Activated CD4-positive, CD25-positive, alpha-beta regulatory T cell treated with anti-CD3 and anti-CD28 coated beads, Interleukin-2, amount 50 U/mL, for 24 hours (primary cell): ENCODE measurements around the gene DDA1.
"Not testable (repeated sequence)": the region's sequence is repeated elsewhere in the genome, so short reads cannot be mapped to it uniquely, and the experiment has no call there.

Source experiments
- ATAC-seq, 2 donors: fragments of 150-1000 bp; cut with Tn5 transposase; one replicate each; pipeline ENCODE4 v1.10.0; 2021; ENCODE audit warnings: mild to moderate bottlenecking in 1 of 2, moderate library complexity in 1 of 2

The DDA1 gene

DNA sequence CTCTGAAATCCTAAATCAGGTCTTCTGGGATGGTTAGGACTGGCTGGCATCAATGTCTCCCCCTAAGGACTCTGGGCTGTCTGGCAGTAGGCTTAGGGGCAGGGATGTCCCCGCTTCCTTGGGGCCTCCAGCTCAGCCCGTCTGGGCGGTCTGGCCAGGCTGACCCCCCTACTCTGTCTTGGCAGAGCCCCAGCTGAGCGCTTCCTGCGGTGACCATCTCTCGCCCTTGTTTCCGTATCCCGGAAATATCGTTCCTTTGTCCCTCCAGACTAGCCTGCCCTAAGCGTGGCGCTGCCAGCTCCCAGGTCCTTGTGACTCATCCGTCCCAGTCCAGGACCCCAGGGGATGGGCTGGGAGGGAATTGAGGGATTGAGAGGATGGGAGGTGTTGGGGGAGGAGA is 39.3 kb downstream of the DDA1 start:
- ATAC-seq, result no peak

DNA sequence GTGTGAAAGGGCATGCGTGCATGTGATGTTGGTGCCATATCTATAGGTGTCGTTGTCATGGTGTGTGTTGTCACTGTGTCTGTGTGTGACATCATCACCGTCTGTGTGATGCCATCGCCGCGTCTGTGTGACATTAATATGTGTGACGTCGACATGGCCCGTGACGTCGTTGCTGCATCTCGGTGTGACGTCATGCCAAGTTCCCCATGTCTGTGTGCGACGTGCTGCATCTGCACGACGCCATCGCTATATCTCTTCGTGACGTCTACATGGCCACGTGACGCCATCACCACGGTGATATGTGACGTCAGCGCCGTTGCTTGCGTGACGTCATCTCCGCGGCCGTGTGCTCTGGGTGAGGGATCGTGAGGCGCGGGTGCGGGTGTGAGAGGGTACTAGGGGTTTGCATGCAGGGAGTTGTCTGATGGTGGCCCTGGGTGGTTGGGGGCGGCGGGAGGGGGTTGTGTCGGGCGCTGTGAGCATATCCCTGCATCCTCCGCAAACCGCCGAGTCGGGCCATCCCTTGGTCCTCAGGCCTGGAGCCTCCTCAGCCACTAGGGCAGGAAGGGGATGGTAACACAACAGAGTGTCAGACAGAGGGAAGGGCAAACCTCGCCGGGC is 42.6 kb downstream of the DDA1 start:
- ATAC-seq, result no peak

DNA sequence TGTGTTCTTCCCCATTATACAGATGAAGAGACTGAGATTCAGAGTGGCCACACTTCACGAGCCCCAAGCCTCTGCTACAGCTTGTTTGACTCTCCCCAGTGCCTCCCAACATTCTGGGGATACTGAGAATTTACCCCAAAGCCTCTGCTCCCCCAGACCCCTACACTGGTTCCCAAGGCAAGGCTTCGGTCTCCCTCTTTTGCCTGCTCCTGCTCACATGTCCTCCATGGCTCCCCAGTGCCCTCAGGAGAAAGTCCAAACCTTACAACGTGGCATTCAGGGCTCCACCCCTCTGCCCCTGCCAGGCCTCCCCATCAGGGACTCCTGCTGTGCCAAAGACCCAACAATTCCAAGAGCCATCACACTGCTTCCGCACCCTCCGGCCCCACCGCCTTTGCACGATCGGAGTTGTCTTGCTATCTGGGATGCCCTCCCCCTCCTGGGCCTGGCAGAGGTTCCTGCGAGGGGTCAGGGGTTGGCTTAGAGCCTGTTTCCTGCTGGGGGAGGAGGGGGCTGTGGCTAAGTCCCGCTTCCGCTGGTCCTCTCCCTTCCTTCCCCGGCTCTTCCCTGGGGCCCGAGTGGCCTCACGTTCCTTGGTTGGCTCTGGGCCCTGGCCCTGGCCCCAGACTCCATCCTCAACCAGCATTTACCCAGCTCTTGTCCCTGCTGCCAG is 43.4 kb downstream of the DDA1 start:
- no peak for ATAC-seq

- ATAC-seq, result no peak
Measured at GRCh38 chr19:17353386-17353785, 44.0 kb downstream of the DDA1 start.

GRCh38 chr19:17357078-17357666 is 47.8 kb downstream of the DDA1 start:
- ATAC-seq, result no peak

DNA sequence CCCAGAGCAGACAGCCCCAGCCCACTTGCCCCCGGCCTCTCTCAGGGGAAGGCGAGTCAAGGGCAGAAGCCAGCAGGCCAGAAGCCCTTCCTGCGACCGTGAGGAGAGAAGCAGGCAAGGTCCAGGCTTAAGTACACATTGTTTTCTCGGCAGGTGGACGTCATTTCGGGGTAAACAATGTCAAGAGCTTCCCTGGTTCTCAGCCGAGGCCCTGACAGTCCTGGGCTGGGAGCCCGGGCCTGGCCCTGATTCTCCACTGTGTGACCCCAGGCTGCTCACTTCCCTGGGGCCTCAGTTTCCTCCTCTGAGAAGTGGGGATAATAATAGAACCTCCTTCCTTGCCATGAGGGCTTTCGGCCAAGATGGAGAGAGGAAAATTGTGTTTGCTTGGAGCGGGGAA is 48.4 kb downstream of the DDA1 start:
- ATAC-seq, result no peak

DNA sequence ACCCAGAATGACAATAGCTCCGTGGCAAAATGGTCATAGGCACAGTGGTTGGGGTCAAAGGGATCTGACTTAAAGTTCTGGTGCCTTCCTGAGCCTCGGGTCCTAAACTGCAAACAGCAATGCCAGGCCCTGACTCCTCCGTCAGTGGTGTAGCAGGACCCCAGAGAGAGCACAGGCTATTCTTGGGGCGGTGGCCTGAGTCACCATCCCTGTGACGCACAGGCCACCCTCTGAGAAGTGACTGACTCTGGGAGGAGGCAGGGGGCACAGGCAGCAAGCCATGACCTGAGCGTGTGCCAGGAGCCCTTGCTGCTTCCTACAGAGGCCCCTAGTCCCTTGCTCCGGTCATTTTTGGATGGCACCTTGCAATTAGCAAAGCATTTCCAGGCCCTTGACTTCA is 49.0 kb downstream of the DDA1 start:
- ATAC-seq, result no peak

DNA sequence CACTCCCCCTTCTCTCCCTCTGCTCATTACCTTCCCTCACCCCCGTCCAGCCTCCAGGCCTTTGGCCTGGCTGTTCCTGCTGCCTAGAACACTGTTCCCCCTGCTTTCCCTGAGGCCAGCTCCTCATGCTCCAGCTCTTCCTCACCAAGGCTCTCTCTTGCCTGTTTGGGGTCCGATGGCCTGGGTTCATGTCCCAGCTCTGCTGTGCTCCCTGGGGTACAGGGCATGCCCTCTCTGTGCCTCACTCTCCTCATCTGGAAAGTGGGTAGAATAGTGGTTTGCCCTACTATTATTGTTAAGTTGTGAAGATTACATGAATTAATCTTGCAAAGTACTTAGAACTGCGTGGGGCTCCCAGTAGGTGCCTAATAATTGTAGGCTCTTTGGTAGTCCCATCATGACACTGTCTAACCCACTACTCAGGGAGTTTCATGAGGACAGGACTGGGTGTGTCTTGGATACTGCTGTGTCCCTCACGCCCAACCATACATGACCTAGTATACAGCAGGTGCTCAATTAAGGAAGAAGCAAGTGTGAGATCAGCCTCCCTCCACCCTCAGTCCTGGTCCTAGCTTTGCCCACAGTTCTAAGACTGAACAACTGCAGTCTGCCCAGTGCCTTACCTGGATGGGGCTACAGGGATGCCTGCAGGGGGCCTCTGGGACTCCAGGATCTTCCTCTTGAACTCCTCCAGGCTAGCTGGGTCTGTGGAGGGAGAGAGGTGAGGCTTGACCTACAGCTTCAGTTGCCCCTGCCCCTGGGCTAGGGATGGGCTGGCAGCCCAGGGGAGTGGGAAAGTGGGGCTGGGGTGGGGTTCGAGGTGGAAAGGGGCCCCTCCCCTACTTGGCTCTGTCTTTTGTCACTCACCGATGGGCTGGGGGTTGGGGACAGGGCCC is 50.8 kb downstream of the DDA1 start:
- no peak for ATAC-seq

DNA sequence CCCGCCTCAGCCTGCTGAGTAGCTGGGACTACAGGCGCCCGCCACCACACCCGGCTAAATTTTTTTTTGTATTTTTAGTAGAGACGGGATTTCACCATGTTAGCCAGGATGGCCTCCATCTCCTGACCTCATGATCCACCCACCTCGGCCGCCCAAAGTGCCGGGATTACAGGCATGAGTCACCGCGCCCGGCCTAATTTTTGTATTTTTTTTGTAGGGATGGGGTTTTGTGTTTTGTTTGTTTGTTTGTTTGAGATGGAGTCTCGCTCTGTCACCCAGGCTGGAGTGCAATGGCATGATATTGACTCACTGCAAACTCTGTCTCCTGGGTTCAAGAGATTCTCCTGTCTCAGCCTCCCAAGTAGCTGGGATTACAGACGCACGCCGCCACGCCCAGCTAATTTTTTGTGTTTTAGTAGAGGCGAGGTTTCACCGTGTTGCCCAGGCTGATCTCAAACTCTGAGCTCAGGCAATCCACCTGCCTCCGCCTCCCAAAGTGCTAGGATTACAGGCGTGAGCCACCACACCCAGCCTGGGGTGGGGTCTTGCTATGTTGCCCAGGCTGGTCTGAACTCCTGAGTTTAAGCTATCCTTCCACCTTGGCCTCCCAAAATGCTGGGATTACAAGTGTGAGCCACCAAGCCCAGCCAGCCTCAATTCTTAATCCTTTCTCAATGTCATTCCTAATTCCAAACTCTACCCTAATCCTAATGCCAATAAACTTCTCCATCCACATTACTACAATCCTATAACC is 54.7 kb downstream of the DDA1 start:
- not testable (repeated sequence) for ATAC-seq

GRCh38 chr19:17365361-17365760 is 56.0 kb downstream of the DDA1 start:
- no peak for ATAC-seq

- no peak for ATAC-seq
Measured at GRCh38 chr19:17370026-17370587, 60.7 kb downstream of the DDA1 start.
